ENCODE measurements around the gene PODXL.
"Not testable (repeated sequence)": the region's sequence is repeated elsewhere in the genome, so short reads cannot be mapped to it uniquely, and the experiment has no call there.

- TF ChIP-seq CTCF, POLR2A (IDR thresholded peaks at IDR 0.05): not testable (repeated sequence)
Observed at GRCh38 chr7:131515471-131515870, 41.0 kb downstream of the PODXL start.

All from gastroesophageal sphincter (tissue), 3 donors.